GM12878 (cell line): ENCODE results near the gene MPP7. TPM values are rescaled to one million over a fixed set of nuclear protein-coding genes. Genes with fewer than 3 reads are reported as not detected.

ENCODE experiments used
- ATAC-seq: fragments of 200-7000 bp; cut with Tn5 transposase; 3 replicates; pipeline ENCODE4 v1.9.1; 2020; ENCODE audit warnings: mild to moderate bottlenecking, moderate library complexity
- BruUV-seq: library from RNA; stranded (reverse); fragments of 400-500 nt; replicated peaks from 2 replicates; lab custom pipeline; 2021; lab: Mats Ljungman, UMichigan
- CTCF ChIA-PET: fragments of 300-600 bp; sonication (Branson Sonifier 250); formaldehyde crosslinking; extraction: SDS; loops from one replicate; lab custom pipeline; 2021; ENCODE audit warnings: inconsistent platforms; lab: Yijun Ruan, JAX
- POLR2A ChIA-PET: fragments of 350-600 bp; formaldehyde crosslinking; extraction: SDS; loops from one replicate; lab custom pipeline; 2021; ENCODE audit warnings: inconsistent platforms; lab: Charles Lee
- RAD21 ChIA-PET: fragments of 300-600 bp; sonication (Branson Sonifier 250); formaldehyde crosslinking; loops from one replicate; lab custom pipeline; 2023; ENCODE audit warnings: antibody characterized with exemption; ENCODE audit not compliant: unreplicated experiment; lab: Charles Lee
- SMC1A ChIA-PET: fragments of 300-600 bp; sonication (Branson Sonifier 250); formaldehyde crosslinking; loops from one replicate; lab custom pipeline; 2023; ENCODE audit not compliant: unreplicated experiment, uncharacterized antibody; lab: Charles Lee
- DNase-seq: peaks from one replicate; pipeline ENCODE4 v3.0.0-alpha.2; 2011; ENCODE audit warnings: low read depth, low spot score
- FAIRE-seq: peaks from 3 replicates; lab custom pipeline; 2011; peaks lifted over from hg19 to GRCh38; lab: Jason Lieb, UNC
- H2AFZ ChIP-seq: 2 replicates; pipeline ENCODE4 v1.6.0; 2011; ENCODE audit warnings: low read depth, low read length, control low read depth; ENCODE audit not compliant: control insufficient read depth
- H3K27ac ChIP-seq: 2 replicates; pipeline ENCODE4 v1.5.1; 2011; ENCODE audit warnings: control low read depth; ENCODE audit not compliant: control insufficient read depth, insufficient read depth
- H3K27me3 ChIP-seq, 2 experiments: replicated peaks in 1 of 2; 2 replicates each; pipeline versions ENCODE4 v1.6.0 to v1.6.1; 2011; ENCODE audit warnings: low read length in 1 of 2; ENCODE audit not compliant: control insufficient read depth in 2 of 2, insufficient read depth in 2 of 2
- H3K36me3 ChIP-seq, 2 experiments: 2 replicates each; pipeline ENCODE4 v1.5.1; 2011; ENCODE audit warnings: low read length in 1 of 2; ENCODE audit not compliant: control insufficient read depth in 2 of 2, insufficient read depth in 2 of 2
- H3K4me1 ChIP-seq: 2 replicates; pipeline ENCODE4 v1.6.1; 2011; ENCODE audit warnings: mild to moderate bottlenecking, low read length, moderate library complexity, mixed read lengths; ENCODE audit not compliant: control insufficient read depth, insufficient read depth
- H3K4me2 ChIP-seq: 2 replicates; pipeline ENCODE4 v1.6.0; 2011; ENCODE audit warnings: control low read depth; ENCODE audit not compliant: control insufficient read depth, insufficient read depth
- H3K4me3 ChIP-seq: fragments of 200-600 bp; sonication (generic); 2 replicates; pipeline ENCODE4 v1.5.1; 2016
- H3K79me2 ChIP-seq: 2 replicates; pipeline ENCODE4 v1.6.0; 2011; ENCODE audit warnings: low read length; ENCODE audit not compliant: control insufficient read depth, insufficient read depth
- H3K9ac ChIP-seq: 2 replicates; pipeline ENCODE4 v1.8.0; 2011; ENCODE audit warnings: low read length, control low read depth, mixed read lengths; ENCODE audit not compliant: control insufficient read depth, insufficient read depth
- H3K9me3 ChIP-seq: replicated peaks from 3 replicates; pipeline ENCODE4 v1.5.1; 2011; ENCODE audit warnings: mild to moderate bottlenecking, low read length; ENCODE audit not compliant: control insufficient read depth, insufficient read depth
- H4K20me1 ChIP-seq: 2 replicates; pipeline ENCODE4 v1.6.0; 2011; ENCODE audit not compliant: control insufficient read depth, insufficient read depth
- GABPA ChIP-seq: IDR thresholded peaks from 2 replicates; pipeline ENCODE4 v1.6.1; 2014; ENCODE audit warnings: antibody characterized with exemption, low read depth, mild to moderate bottlenecking, inconsistent platforms
- HDAC2 ChIP-seq: fragments of 200-600 bp; sonication (generic); IDR thresholded peaks from 2 replicates; pipeline ENCODE4 v1.6.1; 2017
- HSF1 ChIP-seq: fragments of 150-350 bp; IDR thresholded peaks from 2 replicates; pipeline ENCODE4 v1.6.1; 2014; ENCODE audit warnings: mild to moderate bottlenecking, low read depth, low read length
- JUNB ChIP-seq: IDR thresholded peaks from 2 replicates; pipeline ENCODE4 v1.6.1; 2016; ENCODE audit warnings: antibody characterized with exemption, mild to moderate bottlenecking
- JUND ChIP-seq: IDR thresholded peaks from 2 replicates; pipeline ENCODE4 v1.6.1; 2012; ENCODE audit warnings: low read depth, mild to moderate bottlenecking, low read length, improper control_type of control experiment, moderate library complexity
- NFYA ChIP-seq: IDR thresholded peaks from 2 replicates; pipeline ENCODE4 v1.6.1; 2011; ENCODE audit warnings: low read depth, mild to moderate bottlenecking, low read length, improper control_type of control experiment, borderline replicate concordance
- NR2C2 ChIP-seq: IDR thresholded peaks from 2 replicates; pipeline ENCODE4 v1.6.1; 2011; ENCODE audit warnings: borderline replicate concordance, low read depth; ENCODE audit not compliant: control insufficient read depth, insufficient read length
- POLR2AphosphoS2 ChIP-seq: IDR thresholded peaks from 2 replicates; pipeline ENCODE4 v1.6.1; 2011; ENCODE audit warnings: low read depth, mild to moderate bottlenecking, low read length, improper control_type of control experiment, moderate library complexity
- RB1 ChIP-seq: fragments of 450-650 bp; formaldehyde crosslinking; IDR thresholded peaks from 2 replicates; pipeline ENCODE4 v1.6.1; 2017; ENCODE audit warnings: mild to moderate bottlenecking, borderline replicate concordance
- SIN3A ChIP-seq: IDR thresholded peaks from 2 replicates; pipeline ENCODE4 v1.6.1; 2012; ENCODE audit warnings: low read depth, low read length, improper control_type of control experiment
- ZNF207 ChIP-seq: fragments of 450-650 bp; IDR thresholded peaks from 2 replicates; pipeline ENCODE4 v1.6.1; 2014; ENCODE audit warnings: antibody characterized with exemption, mild to moderate bottlenecking, borderline replicate concordance
- ZNF384 ChIP-seq: IDR thresholded peaks from 2 replicates; pipeline ENCODE4 v1.6.1; 2012; ENCODE audit warnings: low read depth, mild to moderate bottlenecking, low read length, improper control_type of control experiment, borderline replicate concordance
- WGBS: methylation state at CpG from one replicate; pipeline ENCODE4 v1.1.6; 2016; ENCODE audit warnings: low lambda C conversion rate; ENCODE audit not compliant: insufficient replicate concordance, insufficient coverage; ENCODE audit errors: missing lambda C conversion rate; 5-methylcytosine and 5-hydroxymethylcytosine counted together
- in situ Hi-C: fragments of 300-500 bp; cut with MboI; formaldehyde crosslinking; loops from 9 replicates; pipeline ENCODE4 v1.14.3; 2018; ENCODE audit warnings: mixed read lengths
- intact Hi-C: fragments of 100-400 bp; cut with micrococcal nuclease; formaldehyde crosslinking; loops from one replicate; pipeline ENCODE4 v1.14.2; 2022; ENCODE audit not compliant: unreplicated experiment
- polyA plus RNA-seq, 11 experiments: library from polyadenylated mRNA; depleted of rRNA in 4 of 11; unstranded in 6 of 11; stranded (reverse) in 5 of 11; fragments of >200 nt; fragmentation: Nextera tagmentation in 4 of 11; fragmentation: Illumina TruSeq in 1 of 11; extraction: Ambion mirVana in 4 of 11; extraction: Trizol in 1 of 11; gene quantifications; 1 replicate in 1 of 11; 2 replicates in 10 of 11; pipeline versions ENCODE4 v1.2.1 to v1.2.3, GENCODE V29; 2011 to 2016; ENCODE audit warnings: inconsistent platforms in 2 of 11, missing spikeins in 2 of 11, low read depth in 1 of 11
- total RNA-seq, 4 experiments: library from RNA; depleted of rRNA in 3 of 4; stranded (reverse); fragments of >200 nt in 3 of 4; fragmentation: Illumina TruSeq in 1 of 4; extraction: Trizol in 1 of 4; gene quantifications; 2 replicates each; pipeline versions ENCODE4 v1.2.1 to v1.2.3, GENCODE V29; 2013 to 2021
- TF ChIP-seq, protein P1 (sequence below): fragments of 450-650 bp; formaldehyde crosslinking; IDR thresholded peaks from 2 replicates; pipeline ENCODE4 v1.4.0; 2020; ENCODE audit warnings: mild to moderate bottlenecking, moderate library complexity
- TF ChIP-seq, protein P2 (sequence below): fragments of 450-650 bp; IDR thresholded peaks from 2 replicates; pipeline ENCODE4 v1.6.1; 2018; ENCODE audit warnings: borderline replicate concordance, mild to moderate bottlenecking; ENCODE audit not compliant: partially characterized antibody

MPP7 gene
- total and polyA plus RNA-seq, 10 of the 15 experiments (the other 5 are each of a cell fraction or from before 2014, with no cell fraction given) = 0.01 to 0.15 (median 0.05) TPM; not detected in 2

DNA sequence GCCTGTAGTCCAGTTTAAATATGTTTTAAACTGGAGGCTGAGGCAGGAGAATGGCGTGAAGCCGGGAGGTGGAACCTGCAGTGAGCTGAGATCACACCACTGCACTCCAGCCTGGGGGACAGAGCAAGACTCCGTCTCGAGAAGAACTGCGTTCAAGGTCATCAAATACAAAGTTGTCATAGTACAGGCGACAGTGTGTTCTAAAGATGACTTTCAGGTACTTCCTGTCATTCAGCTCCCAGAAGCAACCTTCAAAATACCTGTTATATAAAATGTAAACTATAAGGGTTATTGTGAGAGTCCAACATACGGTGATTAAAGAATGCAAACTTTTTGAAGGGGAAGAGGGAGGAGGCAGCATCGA is 8.7 kb downstream of the MPP7 start (continued):
- TF ChIP-seq ZNF207 (no peak), JUNB (no peak), ZNF384 (no peak), POLR2AphosphoS2 (no peak), RB1 (no peak)
- TF ChIP-seq, protein P1, sequence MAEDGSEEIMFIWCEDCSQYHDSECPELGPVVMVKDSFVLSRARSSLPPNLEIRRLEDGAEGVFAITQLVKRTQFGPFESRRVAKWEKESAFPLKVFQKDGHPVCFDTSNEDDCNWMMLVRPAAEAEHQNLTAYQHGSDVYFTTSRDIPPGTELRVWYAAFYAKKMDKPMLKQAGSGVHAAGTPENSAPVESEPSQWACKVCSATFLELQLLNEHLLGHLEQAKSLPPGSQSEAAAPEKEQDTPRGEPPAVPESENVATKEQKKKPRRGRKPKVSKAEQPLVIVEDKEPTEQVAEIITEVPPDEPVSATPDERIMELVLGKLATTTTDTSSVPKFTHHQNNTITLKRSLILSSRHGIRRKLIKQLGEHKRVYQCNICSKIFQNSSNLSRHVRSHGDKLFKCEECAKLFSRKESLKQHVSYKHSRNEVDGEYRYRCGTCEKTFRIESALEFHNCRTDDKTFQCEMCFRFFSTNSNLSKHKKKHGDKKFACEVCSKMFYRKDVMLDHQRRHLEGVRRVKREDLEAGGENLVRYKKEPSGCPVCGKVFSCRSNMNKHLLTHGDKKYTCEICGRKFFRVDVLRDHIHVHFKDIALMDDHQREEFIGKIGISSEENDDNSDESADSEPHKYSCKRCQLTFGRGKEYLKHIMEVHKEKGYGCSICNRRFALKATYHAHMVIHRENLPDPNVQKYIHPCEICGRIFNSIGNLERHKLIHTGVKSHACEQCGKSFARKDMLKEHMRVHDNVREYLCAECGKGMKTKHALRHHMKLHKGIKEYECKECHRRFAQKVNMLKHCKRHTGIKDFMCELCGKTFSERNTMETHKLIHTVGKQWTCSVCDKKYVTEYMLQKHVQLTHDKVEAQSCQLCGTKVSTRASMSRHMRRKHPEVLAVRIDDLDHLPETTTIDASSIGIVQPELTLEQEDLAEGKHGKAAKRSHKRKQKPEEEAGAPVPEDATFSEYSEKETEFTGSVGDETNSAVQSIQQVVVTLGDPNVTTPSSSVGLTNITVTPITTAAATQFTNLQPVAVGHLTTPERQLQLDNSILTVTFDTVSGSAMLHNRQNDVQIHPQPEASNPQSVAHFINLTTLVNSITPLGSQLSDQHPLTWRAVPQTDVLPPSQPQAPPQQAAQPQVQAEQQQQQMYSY (CRISPR knock-in tag) = no peak

- H3K27ac ChIP-seq = no peak overlapping the region
- TF ChIP-seq, protein P2, sequence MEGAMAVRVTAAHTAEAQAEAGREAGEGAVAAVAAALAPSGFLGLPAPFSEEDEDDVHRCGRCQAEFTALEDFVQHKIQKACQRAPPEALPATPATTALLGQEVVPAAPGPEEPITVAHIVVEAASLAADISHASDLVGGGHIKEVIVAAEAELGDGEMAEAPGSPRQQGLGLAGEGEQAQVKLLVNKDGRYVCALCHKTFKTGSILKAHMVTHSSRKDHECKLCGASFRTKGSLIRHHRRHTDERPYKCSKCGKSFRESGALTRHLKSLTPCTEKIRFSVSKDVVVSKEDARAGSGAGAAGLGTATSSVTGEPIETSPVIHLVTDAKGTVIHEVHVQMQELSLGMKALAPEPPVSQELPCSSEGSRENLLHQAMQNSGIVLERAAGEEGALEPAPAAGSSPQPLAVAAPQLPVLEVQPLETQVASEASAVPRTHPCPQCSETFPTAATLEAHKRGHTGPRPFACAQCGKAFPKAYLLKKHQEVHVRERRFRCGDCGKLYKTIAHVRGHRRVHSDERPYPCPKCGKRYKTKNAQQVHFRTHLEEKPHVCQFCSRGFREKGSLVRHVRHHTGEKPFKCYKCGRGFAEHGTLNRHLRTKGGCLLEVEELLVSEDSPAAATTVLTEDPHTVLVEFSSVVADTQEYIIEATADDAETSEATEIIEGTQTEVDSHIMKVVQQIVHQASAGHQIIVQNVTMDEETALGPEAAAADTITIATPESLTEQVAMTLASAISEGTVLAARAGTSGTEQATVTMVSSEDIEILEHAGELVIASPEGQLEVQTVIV = no peak
- no peak for TF ChIP-seq JUND
- TF ChIP-seq NR2C2 = no peak
- no peak for TF ChIP-seq HSF1
- no peak for TF ChIP-seq NFYA
- TF ChIP-seq GABPA = no peak
- no peak for TF ChIP-seq SIN3A
- no peak for TF ChIP-seq HDAC2
These were observed 9.4 kb downstream of the MPP7 start for GRCh38 chr10:28293236-28294168.

More at GRCh38 chr10:28293236-28294168, 9.4 kb downstream of the MPP7 start:
- 79% methylated on average over 21 of the region's 21 CpGs for WGBS
- ChIA-PET POLR2A (interaction anchor here (0.6 kb wide), 1 partner anchor 1067 kb away, joined by 5 read pairs; no protein-coding TSS in a partner anchor), SMC1A (interaction anchor here (0.6 to 1.2 kb wide), 3 partner anchors 9 to 41 kb away, joined by 3 read pairs; partner anchors contain the start of gene MPP7), CTCF (no interaction called here), RAD21 (no interaction called here)
- intact Hi-C loops = no loop called here
- H3K4me3 ChIP-seq = no peak overlapping the region
- no peaks in the 10 kb centered on the region for H3K36me3 ChIP-seq
- FAIRE-seq (no peak), DNase-seq (no peak), ATAC-seq (no peak)
- H4K20me1 ChIP-seq = no peaks in the 10 kb centered on the region
- peaks cover 0 to 3% of the 10 kb centered on the region in 2 experiments; a peak in 1 of 4 replicates for H3K27me3 ChIP-seq
- no peak overlapping the region for H3K9ac ChIP-seq
- H3K9me3 ChIP-seq = no peaks in the 10 kb centered on the region
- H2AFZ ChIP-seq = no peak overlapping the region
- H3K79me2 ChIP-seq = no peaks in the 10 kb centered on the region
- no peaks in the 10 kb centered on the region for H3K4me1 ChIP-seq
- no peak overlapping the region for H3K4me2 ChIP-seq
- in situ Hi-C loops = no loop called here
- BruUV-seq = no TSS peak
